D721Med (cell line): Measurements from ENCODE around the gene KCTD16.

Experiments
- DNase-seq: peaks from one replicate; pipeline ENCODE4 v3.0.0; 2011; ENCODE audit warnings: low spot score; ENCODE audit not compliant: insufficient read length
- FAIRE-seq: peaks from 2 replicates; lab custom pipeline; 2011; peaks lifted over from hg19 to GRCh38; lab: Jason Lieb, UNC
- CTCF ChIP-seq: IDR thresholded peaks from 2 replicates; pipeline ENCODE4 v1.5.1; 2012; ENCODE audit warnings: mild to moderate bottlenecking, control low read depth; ENCODE audit not compliant: insufficient read depth; ENCODE audit errors: missing control alignments

The KCTD16 gene

DNA sequence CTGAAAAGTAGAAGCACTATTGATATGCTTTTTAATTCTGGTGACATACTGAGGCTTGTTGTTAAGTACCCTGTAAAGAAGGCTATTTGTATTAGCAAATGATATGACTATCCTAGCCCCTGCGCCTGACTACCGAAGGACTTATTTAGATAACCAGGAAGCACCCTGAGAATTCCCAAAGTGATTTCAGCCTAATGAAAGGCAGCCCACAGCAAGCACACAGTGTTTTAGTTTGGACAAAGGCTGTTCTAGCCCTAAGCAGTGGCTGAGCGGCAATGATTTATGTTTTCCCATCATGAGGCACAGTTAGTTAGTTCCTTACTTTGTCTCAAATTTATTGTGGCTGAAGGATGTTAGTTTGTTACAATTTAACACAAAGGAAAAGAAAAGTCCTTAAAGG lies 235.3 kb downstream of the KCTD16 start:
- DNase-seq (no peak), FAIRE-seq (peak; percentile 16)
- TF ChIP-seq CTCF: no peak

DNA sequence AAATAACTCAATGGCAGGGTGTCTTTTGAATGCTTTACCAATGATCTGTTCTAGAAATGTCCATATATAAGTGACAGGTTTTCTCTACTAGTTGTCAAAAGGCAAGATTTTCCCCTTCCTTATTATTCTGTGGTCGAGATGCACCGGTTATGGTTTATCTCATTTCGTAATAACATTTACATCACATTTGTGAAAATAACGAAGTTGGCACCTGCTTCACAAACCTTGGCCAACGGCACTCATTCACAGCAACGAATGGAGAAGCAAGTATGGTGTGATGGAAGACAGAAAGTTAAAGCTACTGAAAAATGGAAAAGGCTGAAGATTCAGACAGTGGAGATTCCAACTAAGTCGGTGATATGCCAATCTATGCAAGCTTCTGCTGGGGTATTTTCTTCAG lies 235.8 kb downstream of the KCTD16 start:
- TF ChIP-seq CTCF: no peak
- no peak for DNase-seq
- no peak for FAIRE-seq

GRCh38 chr5:144414202-144415029 lies 243.7 kb downstream of the KCTD16 start:
- DNase-seq (no peak), FAIRE-seq (no peak)
- TF ChIP-seq CTCF: no peak

- no peak for DNase-seq
- no peak for TF ChIP-seq CTCF
- FAIRE-seq: no peak
These were observed 245.5 kb downstream of the KCTD16 start for GRCh38 chr5:144416196-144416595.

- DNase-seq (no peak), FAIRE-seq (no peak)
- no peak for TF ChIP-seq CTCF
These were observed 248.0 kb downstream of the KCTD16 start for GRCh38 chr5:144418719-144419118.

GRCh38 chr5:144421411-144421810 lies 250.7 kb downstream of the KCTD16 start:
- DNase-seq: no peak
- no peak for TF ChIP-seq CTCF
- FAIRE-seq: no peak

DNA sequence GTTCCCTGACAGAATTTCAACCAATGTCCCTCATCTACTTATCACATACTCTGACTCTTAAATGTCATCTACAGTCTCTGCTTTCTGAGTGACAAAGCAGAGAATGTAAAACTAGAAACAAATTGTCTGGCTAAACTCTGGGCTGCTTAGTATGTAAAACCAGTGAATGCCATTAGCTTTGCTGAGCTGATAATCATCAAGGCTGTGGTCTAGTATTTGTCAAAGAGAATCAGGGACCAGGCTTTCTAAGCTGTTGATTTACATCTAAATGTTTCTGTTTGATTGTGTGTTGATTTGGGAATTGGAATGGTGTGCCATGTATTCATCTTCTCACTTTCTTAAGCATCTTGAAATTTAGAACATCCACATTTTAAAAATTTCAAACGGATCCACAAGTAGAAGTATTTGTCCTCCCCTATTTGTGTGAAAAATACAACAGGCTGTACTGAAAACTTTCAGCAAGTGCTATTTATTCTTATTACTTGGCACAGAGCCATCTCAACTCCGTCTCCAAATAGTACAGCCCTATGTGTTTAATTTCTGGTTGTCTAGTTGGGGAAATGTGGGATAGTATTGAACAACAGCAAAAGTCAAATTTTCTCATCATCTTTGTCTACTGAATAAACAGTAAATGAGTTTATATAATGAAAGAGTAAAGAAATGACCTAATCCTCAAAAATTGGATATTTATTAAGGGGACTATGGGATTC lies 251.5 kb downstream of the KCTD16 start:
- FAIRE-seq (peak; percentile 79), DNase-seq (no peak)
- no peak for TF ChIP-seq CTCF
